GM12878 (cell line): Measurements from ENCODE around the gene KIRREL3. TPM values are rescaled to one million over a fixed set of nuclear protein-coding genes. Genes with fewer than 3 reads are reported as not detected.
"Not testable (repeated sequence)": the region's sequence is repeated elsewhere in the genome, so short reads cannot be mapped to it uniquely, and the experiment has no call there.

Source experiments
- ATAC-seq: fragments of 200-7000 bp; cut with Tn5 transposase; 3 replicates; pipeline ENCODE4 v1.9.1; 2020; ENCODE audit warnings: mild to moderate bottlenecking, moderate library complexity
- BruUV-seq: library from RNA; stranded (reverse); fragments of 400-500 nt; replicated peaks from 2 replicates; lab custom pipeline; 2021; lab: Mats Ljungman, UMichigan
- CTCF ChIA-PET: fragments of 300-600 bp; sonication (Branson Sonifier 250); formaldehyde crosslinking; extraction: SDS; loops from one replicate; lab custom pipeline; 2021; ENCODE audit warnings: inconsistent platforms; lab: Yijun Ruan, JAX
- POLR2A ChIA-PET: fragments of 350-600 bp; formaldehyde crosslinking; extraction: SDS; loops from one replicate; lab custom pipeline; 2021; ENCODE audit warnings: inconsistent platforms; lab: Charles Lee
- RAD21 ChIA-PET: fragments of 300-600 bp; sonication (Branson Sonifier 250); formaldehyde crosslinking; loops from one replicate; lab custom pipeline; 2023; ENCODE audit warnings: antibody characterized with exemption; ENCODE audit not compliant: unreplicated experiment; lab: Charles Lee
- SMC1A ChIA-PET: fragments of 300-600 bp; sonication (Branson Sonifier 250); formaldehyde crosslinking; loops from one replicate; lab custom pipeline; 2023; ENCODE audit not compliant: unreplicated experiment, uncharacterized antibody; lab: Charles Lee
- DNase-seq: peaks from one replicate; pipeline ENCODE4 v3.0.0-alpha.2; 2011; ENCODE audit warnings: low read depth, low spot score
- FAIRE-seq: peaks from 3 replicates; lab custom pipeline; 2011; peaks lifted over from hg19 to GRCh38; lab: Jason Lieb, UNC
- H2AFZ ChIP-seq: 2 replicates; pipeline ENCODE4 v1.6.0; 2011; ENCODE audit warnings: low read depth, low read length, control low read depth; ENCODE audit not compliant: control insufficient read depth
- H3K27ac ChIP-seq: 2 replicates; pipeline ENCODE4 v1.5.1; 2011; ENCODE audit warnings: control low read depth; ENCODE audit not compliant: control insufficient read depth, insufficient read depth
- H3K27me3 ChIP-seq, 2 experiments: replicated peaks in 1 of 2; 2 replicates each; pipeline versions ENCODE4 v1.6.0 to v1.6.1; 2011; ENCODE audit warnings: low read length in 1 of 2; ENCODE audit not compliant: control insufficient read depth in 2 of 2, insufficient read depth in 2 of 2
- H3K36me3 ChIP-seq, 2 experiments: 2 replicates each; pipeline ENCODE4 v1.5.1; 2011; ENCODE audit warnings: low read length in 1 of 2; ENCODE audit not compliant: control insufficient read depth in 2 of 2, insufficient read depth in 2 of 2
- H3K4me1 ChIP-seq: 2 replicates; pipeline ENCODE4 v1.6.1; 2011; ENCODE audit warnings: mild to moderate bottlenecking, low read length, moderate library complexity, mixed read lengths; ENCODE audit not compliant: control insufficient read depth, insufficient read depth
- H3K4me2 ChIP-seq: 2 replicates; pipeline ENCODE4 v1.6.0; 2011; ENCODE audit warnings: control low read depth; ENCODE audit not compliant: control insufficient read depth, insufficient read depth
- H3K4me3 ChIP-seq: fragments of 200-600 bp; sonication (generic); 2 replicates; pipeline ENCODE4 v1.5.1; 2016
- H3K79me2 ChIP-seq: 2 replicates; pipeline ENCODE4 v1.6.0; 2011; ENCODE audit warnings: low read length; ENCODE audit not compliant: control insufficient read depth, insufficient read depth
- H3K9ac ChIP-seq: 2 replicates; pipeline ENCODE4 v1.8.0; 2011; ENCODE audit warnings: low read length, control low read depth, mixed read lengths; ENCODE audit not compliant: control insufficient read depth, insufficient read depth
- H3K9me3 ChIP-seq: replicated peaks from 3 replicates; pipeline ENCODE4 v1.5.1; 2011; ENCODE audit warnings: mild to moderate bottlenecking, low read length; ENCODE audit not compliant: control insufficient read depth, insufficient read depth
- H4K20me1 ChIP-seq: 2 replicates; pipeline ENCODE4 v1.6.0; 2011; ENCODE audit not compliant: control insufficient read depth, insufficient read depth
- WGBS: methylation state at CpG from one replicate; pipeline ENCODE4 v1.1.6; 2016; ENCODE audit warnings: low lambda C conversion rate; ENCODE audit not compliant: insufficient replicate concordance, insufficient coverage; ENCODE audit errors: missing lambda C conversion rate; 5-methylcytosine and 5-hydroxymethylcytosine counted together
- in situ Hi-C: fragments of 300-500 bp; cut with MboI; formaldehyde crosslinking; loops from 9 replicates; pipeline ENCODE4 v1.14.3; 2018; ENCODE audit warnings: mixed read lengths
- intact Hi-C: fragments of 100-400 bp; cut with micrococcal nuclease; formaldehyde crosslinking; loops from one replicate; pipeline ENCODE4 v1.14.2; 2022; ENCODE audit not compliant: unreplicated experiment
- polyA plus RNA-seq, 11 experiments: library from polyadenylated mRNA; depleted of rRNA in 4 of 11; unstranded in 6 of 11; stranded (reverse) in 5 of 11; fragments of >200 nt; fragmentation: Nextera tagmentation in 4 of 11; fragmentation: Illumina TruSeq in 1 of 11; extraction: Ambion mirVana in 4 of 11; extraction: Trizol in 1 of 11; gene quantifications; 1 replicate in 1 of 11; 2 replicates in 10 of 11; pipeline versions ENCODE4 v1.2.1 to v1.2.3, GENCODE V29; 2011 to 2016; ENCODE audit warnings: inconsistent platforms in 2 of 11, missing spikeins in 2 of 11, low read depth in 1 of 11
- total RNA-seq, 4 experiments: library from RNA; depleted of rRNA in 3 of 4; stranded (reverse); fragments of >200 nt in 3 of 4; fragmentation: Illumina TruSeq in 1 of 4; extraction: Trizol in 1 of 4; gene quantifications; 2 replicates each; pipeline versions ENCODE4 v1.2.1 to v1.2.3, GENCODE V29; 2013 to 2021

The KIRREL3 gene
- total and polyA plus RNA-seq, 10 of the 15 experiments (the other 5 are each of a cell fraction or from before 2014, with no cell fraction given): under 0.01 TPM; not detected in 9

- H3K27me3 ChIP-seq, BruUV-seq, FAIRE-seq, H3K4me1 ChIP-seq, H3K9me3 ChIP-seq, H3K9ac ChIP-seq, POLR2A ChIA-PET, H3K36me3 ChIP-seq, SMC1A ChIA-PET, DNase-seq, H3K79me2 ChIP-seq, H4K20me1 ChIP-seq, H3K4me2 ChIP-seq, in situ Hi-C loops, CTCF ChIA-PET, H2AFZ ChIP-seq, RAD21 ChIA-PET, H3K27ac ChIP-seq, ATAC-seq, intact Hi-C loops, H3K4me3 ChIP-seq: not testable (repeated sequence)
- 78% methylated on average over 8 of the region's 13 CpGs for WGBS
Observed at GRCh38 chr11:126395784-126396183, 604.8 kb downstream of the KIRREL3 start.

- H3K27ac ChIP-seq, H3K9ac ChIP-seq, SMC1A ChIA-PET, DNase-seq, H3K4me1 ChIP-seq, CTCF ChIA-PET, ATAC-seq, H3K4me3 ChIP-seq, H3K36me3 ChIP-seq, H3K9me3 ChIP-seq, POLR2A ChIA-PET, in situ Hi-C loops, BruUV-seq, intact Hi-C loops, H4K20me1 ChIP-seq, H3K4me2 ChIP-seq, RAD21 ChIA-PET, H3K27me3 ChIP-seq, H3K79me2 ChIP-seq, H2AFZ ChIP-seq: not testable (repeated sequence)
- WGBS: 31% methylated on average over 3 of the region's 7 CpGs
- FAIRE-seq: peak; percentile 66
Observed at GRCh38 chr11:126394634-126395072, 605.9 kb downstream of the KIRREL3 start.
